ENCODE data around the gene CBX8.

Gene CBX8

GRCh38 chr17:79785017-79785899, 11.6 kb downstream of the CBX8 start:
- H3K9me3 ChIP-seq (ENCODE audit: control insufficient read depth in 2 of 2, low read length in 2 of 2), result no peaks in the 10 kb centered on the region
- H3K4me1 ChIP-seq (ENCODE audit: control insufficient read depth in 2 of 2, insufficient read depth in 2 of 2, low read length in 2 of 2), result peaks cover 4% of the 10 kb centered on the region in 2 donors
- H3K27ac ChIP-seq (ENCODE audit: low read depth in 2 of 2, low read length in 2 of 2), result no peak overlapping the region
- H3K36me3 ChIP-seq (ENCODE audit: control insufficient read depth in 2 of 2, insufficient read depth in 2 of 2, low read length in 2 of 2), result no peaks in the 10 kb centered on the region
- H3K4me3 ChIP-seq (ENCODE audit: low read length in 2 of 2), result no peak overlapping the region
- H3K27me3 ChIP-seq (ENCODE audit: control insufficient read depth in 2 of 2, insufficient read depth in 2 of 2, low read length in 2 of 2), result peaks cover 35 to 55% of the 10 kb centered on the region in 2 donors
- no peak overlapping the region for H3K9ac ChIP-seq (ENCODE audit: low read depth in 1 of 2, low read length in 2 of 2)

GRCh38 chr17:79784353-79785016, 12.4 kb downstream of the CBX8 start:
- peaks cover 36 to 55% of the 10 kb centered on the region in 2 donors for H3K27me3 ChIP-seq (ENCODE audit: control insufficient read depth in 2 of 2, insufficient read depth in 2 of 2, low read length in 2 of 2)
- no peaks in the 10 kb centered on the region for H3K9me3 ChIP-seq (ENCODE audit: control insufficient read depth in 2 of 2, low read length in 2 of 2)
- H3K36me3 ChIP-seq (ENCODE audit: control insufficient read depth in 2 of 2, insufficient read depth in 2 of 2, low read length in 2 of 2), result no peaks in the 10 kb centered on the region
- no peak overlapping the region for H3K4me3 ChIP-seq (ENCODE audit: low read length in 2 of 2)
- no peak overlapping the region for H3K27ac ChIP-seq (ENCODE audit: low read depth in 2 of 2, low read length in 2 of 2)
- H3K9ac ChIP-seq (ENCODE audit: low read depth in 1 of 2, low read length in 2 of 2), result no peak overlapping the region
- H3K4me1 ChIP-seq (ENCODE audit: control insufficient read depth in 2 of 2, insufficient read depth in 2 of 2, low read length in 2 of 2), result no peaks in the 10 kb centered on the region

DNA sequence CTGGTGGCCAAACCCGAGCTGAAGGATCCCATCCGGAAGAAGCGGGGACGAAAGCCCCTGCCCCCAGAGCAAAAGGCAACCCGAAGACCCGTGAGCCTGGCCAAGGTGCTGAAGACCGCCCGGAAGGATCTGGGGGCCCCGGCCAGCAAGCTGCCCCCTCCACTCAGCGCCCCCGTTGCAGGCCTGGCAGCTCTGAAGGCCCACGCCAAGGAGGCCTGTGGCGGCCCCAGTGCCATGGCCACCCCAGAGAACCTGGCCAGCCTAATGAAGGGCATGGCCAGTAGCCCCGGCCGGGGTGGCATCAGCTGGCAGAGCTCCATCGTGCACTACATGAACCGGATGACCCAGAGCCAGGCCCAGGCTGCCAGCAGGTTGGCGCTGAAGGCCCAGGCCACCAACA, 13.0 kb downstream of the CBX8 start:
- Histone ChIP-seq H3K27ac (ENCODE audit: low read depth in 2 of 2, low read length in 2 of 2) (no peak overlapping the region), H3K4me1 (ENCODE audit: control insufficient read depth in 2 of 2, insufficient read depth in 2 of 2, low read length in 2 of 2) (peaks cover 0 to 3% of the 10 kb centered on the region in 2 donors), H3K9me3 (ENCODE audit: control insufficient read depth in 2 of 2, low read length in 2 of 2) (no peaks in the 10 kb centered on the region), H3K9ac (ENCODE audit: low read depth in 1 of 2, low read length in 2 of 2) (no peak overlapping the region), H3K4me3 (ENCODE audit: low read length in 2 of 2) (no peak overlapping the region), H3K27me3 (ENCODE audit: control insufficient read depth in 2 of 2, insufficient read depth in 2 of 2, low read length in 2 of 2) (peaks cover 37 to 55% of the 10 kb centered on the region in 2 donors), H3K36me3 (ENCODE audit: control insufficient read depth in 2 of 2, insufficient read depth in 2 of 2, low read length in 2 of 2) (no peaks in the 10 kb centered on the region)

DNA sequence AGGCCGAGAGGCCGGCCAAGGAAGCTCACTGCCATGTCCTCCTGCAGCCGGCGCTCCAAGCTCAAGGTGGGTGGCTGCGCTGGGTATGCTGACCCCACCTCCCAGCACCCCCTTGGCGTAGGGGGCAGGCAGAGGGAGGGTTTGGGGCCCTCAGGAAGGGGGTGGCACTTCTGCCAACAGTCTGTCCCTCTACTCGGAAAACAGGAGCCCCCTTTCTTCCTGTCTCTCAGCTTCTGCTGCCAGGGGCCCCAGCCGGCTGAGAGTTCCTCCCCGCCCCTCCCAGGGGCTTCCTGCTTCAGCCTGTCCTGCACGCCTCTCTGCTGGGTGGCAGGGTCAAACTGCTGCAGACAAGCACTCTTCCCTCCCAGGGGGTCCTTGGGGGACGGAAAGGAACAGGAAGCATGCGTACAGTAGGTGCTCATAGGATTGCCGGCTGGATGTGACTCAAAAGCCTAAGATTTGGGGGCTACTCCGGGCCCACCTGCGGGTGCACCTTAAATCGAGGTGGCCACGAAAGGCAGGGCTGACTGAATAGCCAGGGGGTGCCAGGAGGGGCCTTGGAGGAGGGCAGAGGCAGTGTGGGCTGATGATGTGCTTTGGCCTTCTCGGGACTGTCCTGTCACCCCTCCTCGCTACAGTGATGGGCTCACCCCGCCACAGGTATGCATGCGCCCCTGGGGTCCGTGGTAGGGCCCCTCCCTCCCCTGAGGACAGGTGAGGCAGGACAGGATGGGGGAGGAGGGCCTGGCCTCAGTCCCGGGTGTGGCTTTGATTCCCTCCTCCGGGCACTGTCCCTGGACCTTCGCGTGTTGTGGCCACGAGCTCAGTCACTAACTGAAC, 14.9 kb downstream of the CBX8 start:
- no peaks in the 10 kb centered on the region for H3K36me3 ChIP-seq (ENCODE audit: control insufficient read depth in 2 of 2, insufficient read depth in 2 of 2, low read length in 2 of 2)
- peaks cover 10 to 11% of the 10 kb centered on the region in 2 donors for H3K4me1 ChIP-seq (ENCODE audit: control insufficient read depth in 2 of 2, insufficient read depth in 2 of 2, low read length in 2 of 2)
- H3K27me3 ChIP-seq (ENCODE audit: control insufficient read depth in 2 of 2, insufficient read depth in 2 of 2, low read length in 2 of 2), result peaks cover 27 to 46% of the 10 kb centered on the region in 2 donors

DNA sequence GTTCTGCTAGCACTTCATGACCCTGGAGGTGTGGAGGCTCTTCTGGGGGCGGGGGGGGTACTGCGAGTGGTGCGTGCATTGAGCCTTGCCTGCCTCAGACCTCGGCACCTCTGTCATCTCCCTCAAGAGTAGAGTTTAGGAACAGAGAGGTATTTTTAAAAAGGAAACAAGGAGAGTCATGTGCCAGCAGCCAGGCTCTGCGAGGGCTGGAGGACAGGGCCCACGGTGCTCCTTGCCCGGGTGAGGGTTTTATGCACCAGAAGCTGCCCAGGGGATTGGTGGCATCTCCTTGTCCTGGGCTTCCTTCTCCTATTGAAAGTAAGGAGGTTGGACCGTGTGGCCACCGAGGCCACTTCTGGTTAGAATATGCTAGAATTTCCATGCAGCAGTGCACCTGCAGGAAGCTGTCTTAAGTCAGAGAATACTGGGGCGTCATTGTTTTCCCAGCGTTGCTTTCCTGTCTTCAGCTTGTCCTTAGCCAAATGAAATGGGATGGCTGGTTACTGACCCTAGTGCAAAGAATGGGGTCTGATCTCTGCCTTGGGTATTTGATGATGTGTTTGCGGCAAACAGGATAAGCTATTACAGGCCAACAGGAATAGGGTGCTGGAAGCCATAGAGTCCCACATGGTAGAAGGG, 15.7 kb downstream of the CBX8 start:
- peaks cover 10 to 12% of the 10 kb centered on the region in 2 donors for H3K4me1 ChIP-seq (ENCODE audit: control insufficient read depth in 2 of 2, insufficient read depth in 2 of 2, low read length in 2 of 2)

More for the DNA sequence above, 14.9 kb downstream of the CBX8 start:
- Histone ChIP-seq H3K9me3 (ENCODE audit: control insufficient read depth in 2 of 2, low read length in 2 of 2) (no peaks in the 10 kb centered on the region), H3K9ac (ENCODE audit: low read depth in 1 of 2, low read length in 2 of 2) (no peak overlapping the region), H3K27ac (ENCODE audit: low read depth in 2 of 2, low read length in 2 of 2) (no peak overlapping the region), H3K4me3 (ENCODE audit: low read length in 2 of 2) (no peak overlapping the region)

DNA sequence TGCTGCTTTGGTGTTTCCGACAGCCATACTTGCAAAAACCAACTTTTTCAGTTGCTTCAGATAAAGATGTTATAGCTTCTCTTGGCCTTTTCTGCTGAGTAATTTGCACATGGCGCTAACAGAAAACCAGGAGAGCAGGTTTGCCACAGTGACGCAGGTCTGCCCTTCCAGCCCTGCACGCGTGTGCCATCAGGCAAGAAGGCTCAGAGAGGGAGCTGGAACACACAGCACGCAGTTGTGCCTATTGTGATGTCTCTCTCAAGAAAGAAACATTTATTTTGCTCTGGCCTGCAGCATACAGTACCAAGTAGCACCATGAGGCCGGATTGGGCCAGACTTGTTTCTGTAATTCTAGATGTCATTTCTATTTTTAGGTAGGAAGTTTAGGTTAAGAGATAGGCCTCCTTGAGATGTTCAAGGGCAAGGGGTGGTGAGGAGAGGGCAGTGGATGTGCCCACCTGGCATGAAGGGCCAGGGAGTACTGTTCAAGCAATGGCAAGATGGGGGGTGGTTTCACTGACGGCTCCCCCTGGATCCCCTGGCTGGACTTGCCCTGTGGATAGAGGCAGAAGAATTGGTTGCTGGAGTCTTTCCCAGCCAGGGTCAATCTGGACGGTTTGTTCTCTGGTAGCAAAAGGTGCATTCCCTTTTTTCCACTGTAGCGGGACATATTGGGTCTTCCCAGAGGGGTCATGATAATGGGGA, 17.1 kb downstream of the CBX8 start:
- H3K4me1 ChIP-seq (ENCODE audit: control insufficient read depth in 2 of 2, insufficient read depth in 2 of 2, low read length in 2 of 2), result peaks cover 10 to 12% of the 10 kb centered on the region in 2 donors
- H3K36me3 ChIP-seq (ENCODE audit: control insufficient read depth in 2 of 2, insufficient read depth in 2 of 2, low read length in 2 of 2), result no peaks in the 10 kb centered on the region
- H3K9ac ChIP-seq (ENCODE audit: low read depth in 1 of 2, low read length in 2 of 2), result no peak overlapping the region
- H3K4me3 ChIP-seq (ENCODE audit: low read length in 2 of 2), result no peak overlapping the region
- H3K27me3 ChIP-seq (ENCODE audit: control insufficient read depth in 2 of 2, insufficient read depth in 2 of 2, low read length in 2 of 2), result peaks cover 40 to 60% of the 10 kb centered on the region in 2 donors
- no peak overlapping the region for H3K27ac ChIP-seq (ENCODE audit: low read depth in 2 of 2, low read length in 2 of 2)
- H3K9me3 ChIP-seq (ENCODE audit: control insufficient read depth in 2 of 2, low read length in 2 of 2), result no peaks in the 10 kb centered on the region

More for the DNA sequence above, 15.7 kb downstream of the CBX8 start:
- H3K27ac ChIP-seq (ENCODE audit: low read depth in 2 of 2, low read length in 2 of 2), result no peak overlapping the region
- H3K27me3 ChIP-seq (ENCODE audit: control insufficient read depth in 2 of 2, insufficient read depth in 2 of 2, low read length in 2 of 2), result peaks cover 31 to 49% of the 10 kb centered on the region in 2 donors
- no peak overlapping the region for H3K9ac ChIP-seq (ENCODE audit: low read depth in 1 of 2, low read length in 2 of 2)
- no peaks in the 10 kb centered on the region for H3K36me3 ChIP-seq (ENCODE audit: control insufficient read depth in 2 of 2, insufficient read depth in 2 of 2, low read length in 2 of 2)
- H3K4me3 ChIP-seq (ENCODE audit: low read length in 2 of 2), result no peak overlapping the region
- no peaks in the 10 kb centered on the region for H3K9me3 ChIP-seq (ENCODE audit: control insufficient read depth in 2 of 2, low read length in 2 of 2)

GRCh38 chr17:79779084-79779529, 17.8 kb downstream of the CBX8 start:
- H3K27ac ChIP-seq (ENCODE audit: low read depth in 2 of 2, low read length in 2 of 2), result no peak overlapping the region
- peak overlapping the region in 1 of 2 donors; percentile 6 for H3K9ac ChIP-seq (ENCODE audit: low read depth in 1 of 2, low read length in 2 of 2)
- H3K4me3 ChIP-seq (ENCODE audit: low read length in 2 of 2), result no peak overlapping the region
- no peaks in the 10 kb centered on the region for H3K36me3 ChIP-seq (ENCODE audit: control insufficient read depth in 2 of 2, insufficient read depth in 2 of 2, low read length in 2 of 2)
- H3K27me3 ChIP-seq (ENCODE audit: control insufficient read depth in 2 of 2, insufficient read depth in 2 of 2, low read length in 2 of 2), result peaks cover 45 to 66% of the 10 kb centered on the region in 2 donors
- no peaks in the 10 kb centered on the region for H3K9me3 ChIP-seq (ENCODE audit: control insufficient read depth in 2 of 2, low read length in 2 of 2)
- peaks cover 10 to 12% of the 10 kb centered on the region in 2 donors for H3K4me1 ChIP-seq (ENCODE audit: control insufficient read depth in 2 of 2, insufficient read depth in 2 of 2, low read length in 2 of 2)

GRCh38 chr17:79778504-79779083, 18.3 kb downstream of the CBX8 start:
- no peak overlapping the region for H3K27ac ChIP-seq (ENCODE audit: low read depth in 2 of 2, low read length in 2 of 2)
- H3K4me3 ChIP-seq (ENCODE audit: low read length in 2 of 2), result no peak overlapping the region
- no peaks in the 10 kb centered on the region for H3K9me3 ChIP-seq (ENCODE audit: control insufficient read depth in 2 of 2, low read length in 2 of 2)
- H3K4me1 ChIP-seq (ENCODE audit: control insufficient read depth in 2 of 2, insufficient read depth in 2 of 2, low read length in 2 of 2), result peaks cover 10 to 12% of the 10 kb centered on the region in 2 donors
- peaks cover 47 to 68% of the 10 kb centered on the region in 2 donors for H3K27me3 ChIP-seq (ENCODE audit: control insufficient read depth in 2 of 2, insufficient read depth in 2 of 2, low read length in 2 of 2)
- H3K36me3 ChIP-seq (ENCODE audit: control insufficient read depth in 2 of 2, insufficient read depth in 2 of 2, low read length in 2 of 2), result no peaks in the 10 kb centered on the region
- peak overlapping the region in 1 of 2 donors; percentile 6 for H3K9ac ChIP-seq (ENCODE audit: low read depth in 1 of 2, low read length in 2 of 2)

All from mucosa of rectum (tissue), 2 donors.